HS-27A (cell line): ENCODE data around the gene TRAPPC12.

ENCODE experiments used
- DNase-seq: peaks from one replicate; pipeline ENCODE4 v3.0.0-alpha.2; 2012; ENCODE audit warnings: low read depth, missing footprints

The TRAPPC12 gene

GRCh38 chr2:3408781-3409180, 29.3 kb downstream of the TRAPPC12 start:
- DNase-seq, result no peak

- no peak for DNase-seq
Observed at GRCh38 chr2:3409627-3410170, 30.2 kb downstream of the TRAPPC12 start.

GRCh38 chr2:3411103-3411502, 31.6 kb downstream of the TRAPPC12 start:
- DNase-seq, result no peak

GRCh38 chr2:3413697-3414096, 34.2 kb downstream of the TRAPPC12 start:
- DNase-seq, result no peak

GRCh38 chr2:3414133-3414860, 34.8 kb downstream of the TRAPPC12 start:
- DNase-seq, result no peak

GRCh38 chr2:3418766-3419404, 39.4 kb downstream of the TRAPPC12 start:
- DNase-seq, result no peak

- DNase-seq, result no peak
Observed at GRCh38 chr2:3420076-3420768, 40.7 kb downstream of the TRAPPC12 start.

GRCh38 chr2:3420769-3421397, 41.4 kb downstream of the TRAPPC12 start:
- no peak for DNase-seq

GRCh38 chr2:3421580-3421979, 42.1 kb downstream of the TRAPPC12 start:
- no peak for DNase-seq

GRCh38 chr2:3422161-3422779, 42.8 kb downstream of the TRAPPC12 start:
- no peak for DNase-seq

GRCh38 chr2:3423492-3424170, 44.1 kb downstream of the TRAPPC12 start:
- DNase-seq, result peak; percentile 9

- no peak for DNase-seq
Observed at GRCh38 chr2:3424171-3424795, 44.8 kb downstream of the TRAPPC12 start.

- no peak for DNase-seq
Observed at GRCh38 chr2:3426615-3427014, 47.1 kb downstream of the TRAPPC12 start.

GRCh38 chr2:3427272-3427671, 47.8 kb downstream of the TRAPPC12 start:
- no peak for DNase-seq

GRCh38 chr2:3428577-3428976, 49.1 kb downstream of the TRAPPC12 start:
- no peak for DNase-seq

GRCh38 chr2:3429066-3429610, 49.6 kb downstream of the TRAPPC12 start:
- no peak for DNase-seq

- DNase-seq, result no peak
Observed at GRCh38 chr2:3430172-3430571, 50.7 kb downstream of the TRAPPC12 start.

- no peak for DNase-seq
Observed at GRCh38 chr2:3430740-3431490, 51.4 kb downstream of the TRAPPC12 start.

GRCh38 chr2:3432067-3432466, 52.6 kb downstream of the TRAPPC12 start:
- no peak for DNase-seq
